T-helper 17 cell (primary cell): Measurements from ENCODE around the gene FITM2. TPM values are rescaled to one million over a fixed set of nuclear protein-coding genes. Genes with fewer than 3 reads are reported as not detected.
"Not testable (repeated sequence)": the region's sequence is repeated elsewhere in the genome, so short reads cannot be mapped to it uniquely, and the experiment has no call there.

Source experiments
- ATAC-seq: fragments of 150-1000 bp; cut with Tn5 transposase; 2 replicates; pipeline ENCODE4 v1.10.0; 2021; ENCODE audit warnings: mild to moderate bottlenecking, moderate library complexity
- DNase-seq, 3 donors: peaks; one replicate each; pipeline versions ENCODE4 v3.0.0 to v3.0.0-alpha.2; 2020 to 2021
- H3K9me3 ChIP-seq: one replicate; pipeline ENCODE4 v1.7.0; 2013; ENCODE audit warnings: low read length, mild to moderate bottlenecking; ENCODE audit not compliant: control insufficient read depth, poor library complexity, severe bottlenecking
- H3K27ac Mint-ChIP-seq: one replicate; pipeline ENCODE4 v1.8.0; 2022; ENCODE audit warnings: mild to moderate bottlenecking, moderate library complexity, mixed read lengths
- H3K27me3 Mint-ChIP-seq: one replicate; pipeline ENCODE4 v1.8.0; 2022; ENCODE audit warnings: mixed read lengths
- H3K36me3 Mint-ChIP-seq: one replicate; pipeline ENCODE4 v1.8.0; 2022; ENCODE audit warnings: low read depth, mixed read lengths
- H3K4me1 Mint-ChIP-seq: one replicate; pipeline ENCODE4 v1.8.0; 2022; ENCODE audit warnings: mild to moderate bottlenecking, mixed read lengths
- H3K4me3 Mint-ChIP-seq: one replicate; pipeline ENCODE4 v1.8.0; 2022; ENCODE audit warnings: mild to moderate bottlenecking, moderate library complexity, mixed read lengths
- total RNA-seq, 4 donors: library from RNA in 2 of 4; stranded (reverse) in 2 of 4; gene quantifications; one replicate each; pipeline ENCODE4 v1.2.3 and lab custom pipeline; 2022 to 2026

The FITM2 gene
- total RNA-seq, 2 donors from 2014 or later: 3.3 to 3.4 TPM

DNA sequence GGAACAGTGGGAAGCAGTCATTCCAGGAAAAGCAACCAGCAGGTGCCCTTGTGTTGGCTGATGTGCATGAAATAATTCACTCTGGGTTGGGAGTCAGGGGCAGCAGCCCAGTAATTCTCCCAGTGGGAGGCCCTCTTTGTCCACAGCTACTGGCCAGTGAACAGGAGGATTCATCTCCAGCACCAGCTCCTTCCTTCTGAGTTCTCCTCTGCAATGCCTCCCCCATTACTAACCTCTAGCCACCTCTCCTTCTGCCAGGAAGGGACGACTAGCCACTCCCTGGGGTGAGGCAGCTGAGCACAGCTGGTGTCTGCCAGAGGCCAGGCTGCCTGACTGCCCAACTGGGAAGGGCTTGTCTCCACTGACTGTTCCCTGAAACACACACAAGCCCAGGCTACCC, 13.3 kb upstream of the FITM2 start:
- peaks cover 2% of the 10 kb centered on the region for H3K36me3 Mint-ChIP-seq
- no peak overlapping the region for H3K4me3 Mint-ChIP-seq
- no peak for ATAC-seq
- H3K27me3 Mint-ChIP-seq: peaks cover 20% of the 10 kb centered on the region
- no peak for DNase-seq
- no peaks in the 10 kb centered on the region for H3K9me3 ChIP-seq
- peak overlapping the region; percentile 39 for H3K27ac Mint-ChIP-seq
- H3K4me1 Mint-ChIP-seq: peaks cover 5% of the 10 kb centered on the region

DNA sequence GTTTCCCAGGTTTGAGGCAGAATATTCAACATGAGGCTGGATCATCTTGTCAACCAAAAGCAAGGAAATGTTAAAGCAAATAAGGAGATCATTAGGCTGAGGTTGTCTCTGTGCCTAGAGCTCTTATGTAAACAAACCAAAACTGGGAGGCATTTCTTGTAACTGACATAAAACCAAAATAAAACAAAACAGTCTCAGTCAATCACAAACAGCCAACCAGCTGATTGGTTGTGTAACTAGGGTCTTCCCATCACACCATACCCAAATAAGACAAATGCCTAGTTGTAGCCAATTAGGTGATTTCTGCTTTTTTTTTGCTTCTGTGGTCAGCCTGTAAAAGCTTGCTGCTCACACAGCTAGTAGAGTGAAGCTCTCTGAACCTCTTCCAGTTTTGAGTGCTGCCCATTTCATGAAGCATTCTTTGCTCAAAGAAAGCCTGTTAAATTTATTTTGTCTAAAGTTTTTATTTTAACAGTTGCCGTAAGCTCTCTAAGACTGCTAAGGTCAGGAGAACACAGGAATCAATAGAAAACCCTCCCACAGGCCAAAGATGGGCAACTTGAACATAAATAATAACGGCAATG, 8.9 kb upstream of the FITM2 start:
- no peaks in the 10 kb centered on the region for H3K4me1 Mint-ChIP-seq
- no peaks in the 10 kb centered on the region for H3K36me3 Mint-ChIP-seq
- peaks cover 18% of the 10 kb centered on the region for H3K27me3 Mint-ChIP-seq
- no peak overlapping the region for H3K27ac Mint-ChIP-seq
- H3K9me3 ChIP-seq: no peaks in the 10 kb centered on the region
- no peak overlapping the region for H3K4me3 Mint-ChIP-seq
- ATAC-seq (no peak), DNase-seq (no peak)

DNA sequence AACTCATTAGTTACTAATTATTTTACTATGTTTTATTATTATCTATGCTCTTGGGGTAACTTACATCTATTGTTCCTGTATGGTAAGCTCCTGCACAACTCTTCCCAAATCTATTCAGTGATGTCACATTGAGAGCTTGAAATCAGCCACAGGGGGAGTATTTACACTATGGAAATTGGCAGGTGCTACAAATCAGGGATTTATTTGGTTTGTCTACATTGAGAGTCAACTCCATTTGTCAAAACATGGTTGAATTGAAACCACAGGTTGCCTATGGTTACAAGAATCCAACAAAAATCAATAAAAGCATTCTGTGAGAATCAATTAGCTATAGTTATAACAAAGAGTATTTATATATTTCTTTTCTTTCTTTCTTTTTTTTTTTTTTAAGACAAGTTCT, 3.9 kb upstream of the FITM2 start:
- Mint-ChIP-seq H3K4me1 (peaks cover 12% of the 10 kb centered on the region), H3K27ac (no peak overlapping the region), H3K4me3 (no peak overlapping the region), H3K27me3 (peaks cover 11% of the 10 kb centered on the region), H3K36me3 (peaks cover 3% of the 10 kb centered on the region)
- no peak for ATAC-seq
- no peak for DNase-seq
- H3K9me3 ChIP-seq: no peaks in the 10 kb centered on the region

DNA sequence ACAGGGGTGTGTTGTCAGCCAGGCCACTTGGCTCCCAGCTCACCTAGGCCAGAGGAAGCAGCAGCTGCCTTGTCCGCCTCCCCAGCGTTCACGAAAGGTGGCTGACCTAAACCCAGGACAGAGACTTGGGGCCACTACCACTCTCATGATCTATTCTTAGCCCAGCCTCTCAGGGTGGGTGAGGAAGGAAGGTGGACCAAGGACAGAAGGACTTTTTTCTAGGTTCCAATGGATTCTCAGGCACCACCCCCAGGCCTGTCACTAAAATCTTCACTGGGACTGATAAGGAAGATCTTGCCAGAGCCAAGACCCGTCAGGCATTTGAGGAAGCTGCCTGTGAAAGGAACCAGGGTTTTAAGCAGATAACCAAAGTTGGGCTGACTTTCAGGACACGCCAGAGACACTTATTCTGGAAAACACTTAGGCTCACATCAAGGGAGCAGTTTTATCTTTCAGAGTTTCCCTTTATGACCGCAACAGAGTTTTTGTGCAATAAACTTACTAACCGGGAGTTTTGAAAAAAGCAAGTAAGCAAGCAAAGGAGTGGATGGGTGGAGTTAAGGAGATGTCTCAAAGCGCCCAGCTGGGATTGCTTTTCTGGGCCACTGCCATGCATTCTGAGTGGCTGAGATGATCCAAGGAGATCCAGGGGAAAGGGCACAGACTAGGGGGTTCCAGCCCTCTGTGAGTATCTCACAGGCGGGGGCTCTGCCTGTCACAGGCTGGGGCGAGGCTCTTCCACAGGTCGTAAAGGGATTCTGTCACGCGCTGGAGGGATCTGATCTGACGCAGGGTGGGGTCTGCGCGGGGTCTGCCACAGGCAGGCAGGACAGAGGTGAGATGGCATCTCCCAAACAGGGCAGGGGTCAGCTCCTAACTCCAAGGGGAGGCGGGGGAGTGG, 989 bp downstream of the FITM2 start:
- DNase-seq (no peak), ATAC-seq (no peak)
- Mint-ChIP-seq H3K27ac (peak overlapping the region; percentile 89), H3K4me1 (peaks cover 19% of the 10 kb centered on the region), H3K36me3 (peaks cover 3% of the 10 kb centered on the region), H3K4me3 (peak overlapping the region; percentile 96), H3K27me3 (no peaks in the 10 kb centered on the region)
- H3K9me3 ChIP-seq: no peaks in the 10 kb centered on the region

GRCh38 chr20:44306927-44307326, 4.1 kb downstream of the FITM2 start:
- H3K4me3 Mint-ChIP-seq: no peak overlapping the region
- no peak overlapping the region for H3K27ac Mint-ChIP-seq
- no peak for DNase-seq
- H3K9me3 ChIP-seq: no peaks in the 10 kb centered on the region
- no peak for ATAC-seq
- no peaks in the 10 kb centered on the region for H3K27me3 Mint-ChIP-seq
- peaks cover 3% of the 10 kb centered on the region for H3K36me3 Mint-ChIP-seq
- peaks cover 23% of the 10 kb centered on the region for H3K4me1 Mint-ChIP-seq

GRCh38 chr20:44304383-44304782, 6.6 kb downstream of the FITM2 start:
- Mint-ChIP-seq H3K27ac (no peak overlapping the region), H3K36me3 (no peaks in the 10 kb centered on the region), H3K27me3 (no peaks in the 10 kb centered on the region), H3K4me1 (peaks cover 10% of the 10 kb centered on the region), H3K4me3 (no peak overlapping the region)
- no peak for DNase-seq
- H3K9me3 ChIP-seq: no peaks in the 10 kb centered on the region
- ATAC-seq: no peak

- ATAC-seq (no peak), DNase-seq (no peak)
- H3K27me3 Mint-ChIP-seq: no peaks in the 10 kb centered on the region
- H3K4me3 Mint-ChIP-seq: no peak overlapping the region
- peaks cover 8% of the 10 kb centered on the region for H3K4me1 Mint-ChIP-seq
- H3K36me3 Mint-ChIP-seq: no peaks in the 10 kb centered on the region
- no peaks in the 10 kb centered on the region for H3K9me3 ChIP-seq
- H3K27ac Mint-ChIP-seq: peak overlapping the region; percentile 9
Measured at GRCh38 chr20:44302736-44303135, 8.3 kb downstream of the FITM2 start.

DNA sequence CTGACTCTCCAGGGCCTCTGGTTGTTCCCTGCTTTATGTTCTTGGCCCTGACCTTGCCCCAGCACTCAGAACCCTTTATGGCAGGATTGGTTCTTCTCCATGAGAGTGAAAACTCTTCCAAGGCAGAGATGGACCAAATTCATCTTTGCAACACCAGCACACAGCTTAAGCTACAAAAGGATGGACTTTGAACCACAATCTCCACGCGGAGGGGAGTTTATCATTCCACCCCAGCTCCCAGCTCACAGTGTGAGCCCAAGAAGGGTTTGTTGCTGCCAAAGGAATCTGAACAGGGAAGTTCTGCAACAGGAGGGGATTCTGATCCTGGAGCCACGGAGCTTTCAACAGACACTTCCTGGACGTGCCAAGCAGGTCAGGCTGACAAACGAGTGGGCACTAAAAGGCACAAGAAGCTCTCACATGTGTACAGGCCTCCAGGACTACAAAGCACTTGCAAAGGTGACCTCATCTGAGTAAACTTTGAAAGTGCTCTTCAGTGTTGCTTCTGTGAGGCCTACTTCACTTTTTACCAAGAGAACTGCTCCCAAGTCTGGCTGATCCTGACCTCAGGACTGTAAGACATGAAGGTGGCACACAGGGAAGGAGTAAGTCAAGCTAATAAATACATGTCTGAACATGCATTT, 8.9 kb downstream of the FITM2 start:
- peak overlapping the region; percentile 2 for H3K27ac Mint-ChIP-seq
- H3K4me1 Mint-ChIP-seq: peaks cover 8% of the 10 kb centered on the region
- H3K36me3 Mint-ChIP-seq: no peaks in the 10 kb centered on the region

GRCh38 chr20:44301285-44301684, 9.7 kb downstream of the FITM2 start:
- Mint-ChIP-seq H3K4me3 (no peak overlapping the region), H3K36me3 (no peaks in the 10 kb centered on the region), H3K4me1 (peaks cover 4% of the 10 kb centered on the region), H3K27me3 (no peaks in the 10 kb centered on the region), H3K27ac (no peak overlapping the region)
- no peaks in the 10 kb centered on the region for H3K9me3 ChIP-seq
- DNase-seq (no peak), ATAC-seq (no peak)

More for the DNA sequence above, 8.9 kb downstream of the FITM2 start:
- Mint-ChIP-seq H3K27me3 (no peaks in the 10 kb centered on the region), H3K4me3 (no peak overlapping the region)
- no peaks in the 10 kb centered on the region for H3K9me3 ChIP-seq
- no peak for ATAC-seq
- DNase-seq: no peak

- ATAC-seq, H3K27ac Mint-ChIP-seq, H3K4me3 Mint-ChIP-seq, DNase-seq, H3K36me3 Mint-ChIP-seq, H3K27me3 Mint-ChIP-seq, H3K9me3 ChIP-seq, H3K4me1 Mint-ChIP-seq: not testable (repeated sequence)
Measured at GRCh38 chr20:44299011-44299535, 11.9 kb downstream of the FITM2 start.

DNA sequence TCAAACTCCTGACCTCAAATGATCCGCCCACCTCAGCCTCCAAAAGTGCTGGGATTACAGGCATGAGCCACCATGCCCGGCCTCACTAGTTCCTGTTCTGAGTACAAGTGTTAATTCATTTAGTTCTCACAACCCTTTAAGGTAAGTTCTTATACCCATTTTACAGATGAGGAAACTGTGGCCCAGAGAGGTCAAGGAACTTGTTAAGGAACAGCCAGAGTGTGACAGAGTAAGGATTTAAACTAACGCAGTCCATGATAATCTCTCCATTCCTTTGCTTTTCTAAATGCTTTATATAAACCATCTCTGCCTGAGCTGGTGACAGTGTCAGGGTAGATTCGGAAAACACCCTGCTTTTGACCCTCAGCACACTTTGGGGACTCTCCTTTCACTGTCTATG, 13.3 kb downstream of the FITM2 start:
- no peak for ATAC-seq
- H3K9me3 ChIP-seq: no peaks in the 10 kb centered on the region
- Mint-ChIP-seq H3K36me3 (no peaks in the 10 kb centered on the region), H3K4me1 (peaks cover 4% of the 10 kb centered on the region), H3K27me3 (no peaks in the 10 kb centered on the region), H3K27ac (no peak overlapping the region), H3K4me3 (no peak overlapping the region)
- no peak for DNase-seq

- ATAC-seq: no peak
- no peaks in the 10 kb centered on the region for H3K9me3 ChIP-seq
- Mint-ChIP-seq H3K27me3 (no peaks in the 10 kb centered on the region), H3K36me3 (no peaks in the 10 kb centered on the region), H3K27ac (no peak overlapping the region), H3K4me1 (peaks cover 2% of the 10 kb centered on the region), H3K4me3 (no peak overlapping the region)
- no peak for DNase-seq
Measured at GRCh38 chr20:44296011-44296410, 15.0 kb downstream of the FITM2 start.

- Mint-ChIP-seq H3K36me3 (peaks cover 3% of the 10 kb centered on the region), H3K4me1 (peaks cover 7% of the 10 kb centered on the region), H3K27me3 (no peaks in the 10 kb centered on the region), H3K27ac (no peak overlapping the region), H3K4me3 (no peak overlapping the region)
- ATAC-seq (no peak), DNase-seq (no peak)
- H3K9me3 ChIP-seq: no peaks in the 10 kb centered on the region
Measured at GRCh38 chr20:44291754-44292153, 19.2 kb downstream of the FITM2 start.
